Neural cell (in vitro differentiated cells): ENCODE data around the gene IGFBP7.

Experiments used
- CTCF ChIP-seq: fragments of 450-650 bp; IDR thresholded peaks from 2 replicates; pipeline ENCODE4 v1.5.1; 2014; ENCODE audit warnings: antibody characterized with exemption, mild to moderate bottlenecking, moderate library complexity; ENCODE audit not compliant: poor library complexity, severe bottlenecking
- EZH2 ChIP-seq: fragments of 200-600, 300-800 bp; shearing (Covaris generic), sonication (generic); IDR thresholded peaks from 2 replicates; pipeline ENCODE4 v1.6.1; 2014; ENCODE audit warnings: antibody characterized with exemption, low read length, borderline replicate concordance, mild to moderate bottlenecking; ENCODE audit not compliant: insufficient read depth, poor library complexity, severe bottlenecking
- POLR2AphosphoS5 ChIP-seq: IDR thresholded peaks from 2 replicates; pipeline ENCODE4 v1.6.1; 2012
- RAD21 ChIP-seq: fragments of 450-650 bp; conservative IDR thresholded peaks from 2 replicates; pipeline ENCODE4 v1.6.1; 2014; ENCODE audit warnings: antibody characterized with exemption, mild to moderate bottlenecking, moderate library complexity
- REST ChIP-seq: IDR thresholded peaks from 2 replicates; pipeline ENCODE4 v1.6.1; 2012; ENCODE audit warnings: borderline replicate concordance
- TAF1 ChIP-seq: IDR thresholded peaks from 2 replicates; pipeline ENCODE4 v1.6.1; 2012; ENCODE audit warnings: low read depth

- TF ChIP-seq CTCF (no peak), REST (no peak), EZH2 (no peak), POLR2AphosphoS5 (no peak), TAF1 (no peak), RAD21 (no peak)
Measured at GRCh38 chr4:57125996-57126395, 15.8 kb upstream of the IGFBP7 start.
